Kidney tubule cell (primary cell): Measurements from ENCODE around the gene THADA.

Experiments
- DNase-seq: peaks from one replicate; pipeline ENCODE4 v3.0.0-alpha.2; 2018; ENCODE audit warnings: low spot score

THADA gene

DNA sequence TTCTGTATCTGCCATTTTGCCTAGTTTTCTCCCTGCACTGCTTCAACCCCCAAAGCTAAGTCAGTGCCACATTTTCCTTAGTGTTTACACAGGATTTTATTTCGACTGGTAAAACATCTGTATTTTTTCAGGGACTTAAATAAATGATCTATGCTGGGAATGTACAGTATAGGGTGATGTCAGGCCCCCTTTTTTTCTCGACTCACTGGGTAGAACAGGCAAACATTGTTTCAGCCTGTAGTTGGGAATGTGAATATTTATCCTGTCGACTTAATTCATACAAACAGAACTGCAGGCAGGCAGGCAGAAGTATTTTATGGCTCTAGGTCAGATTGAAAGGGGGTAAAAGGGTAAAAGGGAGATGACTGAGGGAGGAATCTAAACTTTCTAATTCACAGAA lies 245.9 kb downstream of the THADA start:
- DNase-seq: no peak

DNA sequence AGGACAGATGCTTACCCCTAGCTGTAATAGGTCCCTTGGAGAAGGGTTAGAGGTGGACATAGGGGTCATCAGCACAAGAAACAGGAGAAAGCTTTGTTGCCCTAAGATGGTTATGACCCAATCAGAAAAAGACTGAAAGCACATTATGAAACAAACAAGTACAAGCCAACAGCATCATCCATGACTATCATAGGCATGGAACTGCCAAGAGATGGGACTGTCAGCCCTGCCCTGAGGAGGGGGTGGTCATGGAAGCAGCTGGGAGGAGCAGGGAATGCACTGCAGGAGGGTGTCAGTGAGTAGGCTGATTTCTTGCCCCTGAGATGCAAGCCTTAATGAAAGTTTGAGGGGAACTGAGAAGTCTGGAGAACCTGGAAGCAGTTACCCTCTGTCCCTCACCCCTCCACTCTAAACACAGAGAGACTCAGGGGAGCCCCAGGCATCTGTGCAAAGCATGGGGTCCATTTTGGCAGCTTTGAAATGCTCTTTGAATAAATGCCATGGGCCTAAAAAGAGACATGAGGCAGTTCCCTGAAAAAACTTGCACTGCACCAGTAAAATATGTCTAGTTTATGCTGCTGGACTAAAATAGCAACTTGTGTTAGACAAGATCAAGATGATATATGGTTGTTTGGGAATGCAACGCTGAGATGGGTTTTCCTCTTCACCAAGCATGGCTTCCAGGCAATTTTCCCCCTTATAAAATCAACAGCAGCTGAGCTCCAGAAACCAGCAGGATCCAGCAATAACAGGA lies 246.8 kb downstream of the THADA start:
- DNase-seq: no peak

DNA sequence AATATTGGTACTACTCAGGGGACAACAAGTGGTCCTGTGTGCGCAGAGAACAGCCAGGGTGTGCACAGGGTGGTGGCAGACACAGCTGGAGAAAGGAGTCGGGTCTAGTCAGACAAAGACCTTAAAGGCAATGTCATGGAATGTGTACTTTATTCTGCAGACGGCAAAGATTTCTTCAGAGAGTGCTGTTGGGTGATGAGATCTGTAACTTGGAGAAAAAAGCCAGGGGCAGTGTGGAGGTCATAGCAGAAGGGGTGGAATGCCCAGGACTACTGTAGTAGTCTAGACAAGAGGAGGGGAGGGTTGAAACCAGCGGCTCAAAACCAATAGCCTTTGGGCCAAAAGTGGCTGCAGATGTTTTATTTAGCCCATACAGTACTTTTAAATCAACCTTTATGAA lies 248.1 kb downstream of the THADA start:
- no peak for DNase-seq

DNA sequence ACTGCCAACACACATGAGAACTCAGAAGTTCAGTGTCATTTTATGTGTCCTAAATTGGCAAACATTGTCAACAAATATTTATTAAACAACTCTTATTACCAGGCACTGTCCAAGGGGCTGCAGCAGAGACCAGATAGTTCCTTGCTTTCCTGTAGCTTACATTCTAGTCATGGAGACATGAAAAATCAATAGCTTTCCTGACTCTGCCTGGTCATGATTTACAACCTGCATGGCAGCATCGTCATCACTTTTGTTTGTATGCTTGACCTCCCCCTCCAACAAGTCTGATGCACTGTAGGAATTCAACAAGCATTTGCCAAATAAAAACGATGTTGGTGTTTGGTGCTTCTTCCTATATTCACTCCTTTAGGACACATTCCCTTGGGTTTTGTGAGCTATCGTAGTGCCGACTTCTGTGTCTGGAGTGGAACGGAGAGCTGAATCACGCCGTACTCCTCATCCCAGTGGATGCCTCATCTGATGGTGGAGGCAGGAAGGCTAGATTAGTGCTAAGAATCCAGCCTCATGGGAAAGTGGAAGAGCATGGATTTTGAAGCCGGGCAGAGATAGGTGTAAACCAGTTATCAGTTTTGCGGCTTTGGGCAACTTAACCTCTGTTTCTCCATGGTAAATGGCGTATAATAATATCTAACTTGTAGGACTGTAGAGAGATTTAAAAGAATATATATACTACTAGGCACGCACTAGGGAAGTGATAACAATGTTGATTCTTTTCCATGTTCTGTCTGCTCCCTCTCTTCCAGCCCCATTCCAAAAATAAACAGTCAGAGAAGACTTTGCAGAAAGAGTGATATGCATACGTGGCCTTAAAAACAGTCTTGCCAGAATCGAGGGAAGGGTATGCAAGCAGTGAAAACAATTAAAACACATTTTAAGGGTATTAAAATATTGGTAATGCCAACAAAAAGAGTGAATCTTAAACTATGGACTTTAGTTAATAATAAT lies 249.0 kb downstream of the THADA start:
- DNase-seq: peak; percentile 39

DNA sequence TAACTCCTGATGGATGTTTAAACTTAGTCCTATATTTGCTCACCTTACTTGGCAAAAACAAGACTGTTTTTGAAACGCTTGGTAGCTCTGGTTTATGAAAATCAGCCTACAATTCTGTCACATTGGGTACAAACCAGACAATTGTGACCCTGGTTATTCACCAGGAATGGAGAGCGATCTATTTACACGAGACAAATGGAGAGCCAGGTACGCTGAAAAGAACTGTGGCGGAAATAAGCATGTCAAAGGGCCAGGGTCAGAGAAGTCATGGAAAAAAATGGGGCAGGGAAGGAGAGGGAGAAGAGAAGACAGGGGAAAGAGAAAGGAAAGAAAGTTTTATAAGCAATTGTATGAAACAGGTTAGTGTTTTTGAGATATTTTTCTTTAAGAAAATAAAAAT lies 250.0 kb downstream of the THADA start:
- no peak for DNase-seq

DNA sequence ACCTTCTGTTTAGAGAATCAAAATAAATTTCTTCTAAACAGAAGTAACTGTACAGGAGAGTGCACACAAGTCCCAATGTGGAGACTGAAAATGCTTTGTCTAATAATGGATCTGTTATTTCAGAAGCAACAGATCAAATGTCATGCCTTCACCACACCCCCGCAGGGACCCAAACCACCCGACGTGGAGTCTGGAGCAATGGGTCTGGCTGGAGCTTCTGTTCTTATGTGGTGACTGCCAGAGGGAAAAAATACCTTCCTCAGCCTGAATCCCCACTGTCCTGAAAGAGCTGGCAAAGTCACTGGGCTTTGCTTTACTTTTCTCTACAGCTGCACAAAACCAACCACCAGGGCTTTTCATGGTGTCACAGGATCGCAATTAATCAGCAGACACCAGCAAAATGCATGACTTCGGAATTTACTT lies 250.4 kb downstream of the THADA start:
- no peak for DNase-seq

DNA sequence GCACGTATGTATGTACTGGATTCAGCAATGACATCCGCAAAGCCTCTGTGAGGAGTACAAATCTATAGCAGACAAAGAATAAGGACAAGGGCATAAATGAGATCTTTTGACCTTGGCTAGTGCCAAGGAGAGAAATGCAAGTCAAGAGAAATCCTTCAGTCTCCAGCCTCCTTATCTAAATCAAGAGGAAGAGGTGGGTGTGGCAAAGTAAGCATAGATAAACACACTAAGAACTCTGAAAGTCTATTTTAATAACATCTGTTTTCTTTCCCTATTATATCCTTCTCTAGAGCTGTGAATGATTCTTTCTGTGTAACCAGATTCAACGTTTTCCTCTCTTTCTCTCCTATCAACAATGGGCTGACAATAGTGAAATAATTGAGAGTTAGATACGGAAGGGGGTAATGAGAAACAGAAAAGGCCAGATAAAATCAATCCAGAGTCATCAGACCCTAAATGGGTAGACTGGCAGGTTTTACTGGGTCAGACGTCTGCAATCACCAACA lies 250.9 kb downstream of the THADA start:
- DNase-seq: no peak

DNA sequence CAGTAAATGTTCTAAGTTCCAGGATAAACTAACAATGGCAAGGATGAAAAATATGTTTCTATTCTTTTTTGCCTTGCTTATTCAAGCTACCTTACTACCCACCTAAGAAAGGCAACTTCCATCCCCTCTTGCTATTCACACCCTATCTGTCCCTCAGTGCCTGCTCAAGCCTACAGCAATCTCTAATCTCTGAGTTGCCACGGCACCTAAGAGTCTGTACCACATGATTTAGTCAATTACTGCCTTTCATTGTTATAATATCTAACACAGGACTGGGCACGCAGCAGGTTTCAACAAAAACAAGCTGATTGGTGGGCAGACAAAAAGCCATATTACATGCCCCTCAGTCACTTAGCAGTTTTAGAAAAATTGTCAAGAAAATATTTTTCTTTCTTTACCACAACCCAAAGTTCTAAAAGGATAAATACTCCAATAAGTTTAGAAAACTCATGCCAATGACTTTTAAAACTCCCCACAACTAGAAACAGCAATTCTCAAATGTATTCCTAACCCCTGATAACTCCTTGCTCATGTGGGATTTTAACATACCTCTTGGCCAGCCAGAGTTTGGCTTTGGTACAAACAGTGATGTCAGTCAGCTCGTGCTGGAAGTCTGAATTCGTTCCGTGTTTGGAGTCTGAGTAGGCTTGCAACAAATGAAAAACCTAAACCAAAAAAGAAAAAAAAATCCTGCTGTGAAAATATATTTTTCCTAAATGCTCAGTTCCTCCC lies 252.1 kb downstream of the THADA start:
- peak; percentile 69 for DNase-seq

DNA sequence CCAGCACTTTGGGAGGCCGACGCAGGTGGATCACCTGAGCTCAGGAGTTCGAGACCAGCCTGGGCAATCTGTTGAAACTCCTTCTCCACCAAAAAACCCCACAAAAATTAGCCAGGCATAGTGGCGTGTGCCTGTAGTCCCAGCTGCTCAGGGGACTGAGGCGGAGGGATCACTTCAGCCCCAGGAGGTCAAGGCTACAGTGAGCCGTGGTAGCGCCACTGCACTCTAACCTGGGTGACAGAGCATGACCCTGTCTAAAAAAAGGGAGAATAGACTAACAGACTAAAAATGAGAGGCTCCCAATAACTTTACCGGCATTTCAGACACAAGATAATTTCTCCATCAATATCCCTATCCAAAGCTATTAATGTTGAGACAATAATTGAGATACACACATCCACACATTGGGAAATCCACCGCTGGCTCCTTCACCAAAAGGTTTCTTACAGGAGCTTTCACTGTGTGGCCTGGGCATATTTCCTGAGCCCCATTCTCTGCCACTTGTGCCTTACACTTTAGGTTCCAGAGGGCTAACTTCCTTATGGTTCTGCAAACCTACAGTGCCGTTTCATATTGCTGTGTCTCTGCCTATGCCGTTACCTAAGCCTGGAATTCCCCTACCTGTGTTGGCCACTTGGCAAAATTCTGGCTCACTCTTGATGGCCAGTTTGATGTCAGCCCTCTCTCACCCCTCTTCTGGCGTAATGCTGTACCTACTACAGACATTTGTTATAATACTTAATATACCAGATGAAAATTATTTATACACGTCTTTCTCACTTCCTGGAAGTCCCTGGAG lies 253.7 kb downstream of the THADA start:
- peak; percentile 55 for DNase-seq

DNA sequence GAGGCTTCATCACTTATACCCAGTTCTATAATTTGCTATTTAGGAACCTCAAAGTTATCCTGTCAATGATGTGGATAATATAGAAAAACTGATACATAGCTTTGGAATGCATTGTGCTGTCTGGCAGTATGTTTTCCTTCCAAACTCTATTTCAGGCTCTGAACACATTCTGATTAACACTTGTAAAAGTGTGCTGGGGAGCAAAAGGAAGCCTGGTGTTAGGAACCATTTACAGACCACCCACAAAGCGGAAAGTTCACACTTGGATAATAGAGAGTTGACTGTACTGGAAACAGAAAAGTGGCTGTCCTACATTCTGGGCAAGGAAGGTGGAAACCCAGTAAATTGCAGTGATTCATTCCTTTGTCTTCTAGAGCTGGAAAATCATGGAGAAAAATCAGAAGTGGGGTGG lies 254.9 kb downstream of the THADA start:
- DNase-seq: peak; percentile 81

DNA sequence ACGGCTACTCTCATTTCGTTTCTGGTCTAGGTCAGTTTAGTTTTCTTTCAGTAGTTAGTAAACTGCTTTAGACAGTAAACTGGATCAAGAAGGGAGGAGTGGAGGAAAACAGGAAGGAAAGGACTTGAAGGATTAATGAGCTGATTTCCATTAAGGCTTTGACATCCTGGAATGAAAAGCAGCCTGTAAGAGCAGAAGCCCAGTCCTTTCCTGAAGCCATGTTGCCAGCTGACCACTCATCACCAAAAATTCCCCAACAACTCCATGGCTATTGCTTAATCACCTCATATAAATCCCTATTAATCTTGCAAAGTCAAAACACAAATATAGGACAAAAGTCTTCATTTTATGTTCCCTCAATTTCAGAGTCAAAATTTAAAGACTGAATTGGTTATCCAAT lies 255.8 kb downstream of the THADA start:
- DNase-seq: peak; percentile 50

DNA sequence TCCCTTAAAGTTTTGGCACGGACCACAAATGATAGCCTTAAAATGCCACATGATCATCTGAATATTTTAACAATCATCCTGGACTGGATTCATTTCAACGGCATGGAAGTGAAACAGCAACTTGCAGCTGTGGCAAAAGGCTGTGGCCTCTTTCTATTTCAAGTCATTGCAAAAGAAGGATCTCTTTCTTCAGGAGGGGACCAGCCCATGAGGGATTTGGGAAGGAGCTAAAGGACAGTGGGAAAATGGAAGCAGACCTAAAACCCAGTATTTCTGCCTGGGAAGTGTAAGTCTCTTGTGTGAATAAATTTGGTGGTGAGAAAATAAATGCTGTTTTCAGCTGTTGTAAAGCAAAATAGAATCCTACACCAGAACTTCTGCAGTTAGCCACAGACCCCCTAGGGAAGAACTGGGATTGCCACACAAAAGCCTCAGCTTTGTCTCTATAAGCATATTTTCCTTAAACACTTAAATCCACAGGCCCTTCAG lies 262.1 kb downstream of the THADA start:
- DNase-seq: no peak

DNA sequence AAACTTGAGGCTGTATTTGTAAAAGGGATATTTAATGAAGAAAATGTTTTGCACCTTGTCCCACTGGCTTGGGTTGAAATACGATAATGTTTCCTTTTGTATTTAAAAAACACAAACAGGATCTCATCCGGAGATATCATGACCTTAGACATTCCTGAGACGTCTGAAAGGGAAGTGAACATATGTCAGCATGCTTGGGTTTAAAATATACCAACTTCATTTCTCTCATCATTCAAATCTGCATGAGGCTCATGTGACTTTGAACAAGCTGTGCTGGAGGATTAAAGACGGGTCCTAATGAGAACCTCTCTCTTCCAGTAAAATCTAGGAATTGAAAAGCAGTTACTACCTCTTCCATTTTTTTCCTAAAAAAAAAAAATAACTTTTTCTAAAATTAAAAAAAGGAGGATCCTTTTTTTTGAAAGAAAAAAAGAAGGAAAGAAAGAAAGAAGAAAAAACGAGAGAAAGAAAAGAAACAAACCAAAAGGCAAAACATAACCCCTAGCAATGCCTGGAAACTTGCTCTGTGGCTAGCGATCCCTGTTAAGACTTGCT lies 262.7 kb downstream of the THADA start:
- no peak for DNase-seq

DNA sequence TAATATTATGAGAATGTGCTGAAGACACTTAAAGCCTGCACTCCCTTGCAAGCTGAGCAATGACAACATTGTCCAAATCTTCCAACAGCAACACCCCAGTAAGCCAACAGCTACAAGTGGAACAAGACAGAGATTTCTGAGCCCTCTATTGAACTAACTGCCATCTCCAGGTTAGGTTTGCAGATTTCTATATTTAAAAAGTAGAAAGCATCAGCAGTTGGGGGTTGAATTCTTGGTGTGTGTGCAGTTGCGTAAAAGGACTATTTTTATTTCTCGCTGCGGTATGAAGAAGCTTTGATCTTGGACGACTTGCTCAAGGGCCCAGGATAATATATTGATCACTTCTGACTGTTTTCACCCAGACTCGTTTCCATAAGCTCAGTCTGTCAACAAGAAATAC lies 263.2 kb downstream of the THADA start:
- no peak for DNase-seq

DNA sequence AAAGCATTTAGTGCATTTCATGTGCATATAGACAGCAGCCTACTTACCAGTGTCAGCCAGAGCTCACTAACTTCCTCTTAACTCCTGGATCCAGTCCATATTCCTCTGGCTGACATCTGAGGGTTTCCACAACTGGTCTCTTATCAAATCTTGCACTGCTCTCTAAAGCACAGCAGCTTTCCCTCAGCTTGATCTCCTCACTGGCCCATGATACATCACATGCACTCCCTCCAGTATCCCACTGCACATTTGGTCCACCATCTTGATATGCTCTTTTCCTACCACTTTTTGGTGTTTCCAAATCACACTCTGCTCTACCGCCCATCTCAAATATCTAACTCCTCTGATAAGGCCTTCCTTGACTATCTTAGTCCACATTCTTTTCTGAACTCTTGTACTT lies 264.4 kb downstream of the THADA start:
- no peak for DNase-seq

DNA sequence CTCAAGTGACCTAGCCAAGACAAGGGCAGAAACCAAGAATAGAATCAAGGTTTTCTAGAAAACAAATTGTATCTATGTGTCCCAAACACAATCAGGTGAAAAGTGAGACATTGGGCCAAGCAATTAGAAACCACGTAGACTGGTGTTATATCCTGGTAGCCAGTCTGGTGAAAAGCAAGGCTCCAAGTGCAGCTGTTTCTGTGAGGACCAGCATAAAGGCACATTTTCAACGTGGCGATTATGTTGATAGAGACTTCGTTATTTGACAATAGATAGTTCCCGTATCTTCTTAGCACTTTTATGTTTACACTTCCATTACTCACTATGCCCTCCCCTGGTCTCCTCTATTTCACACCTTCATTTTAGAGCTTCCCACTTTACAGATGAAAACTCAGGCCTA lies 266.2 kb downstream of the THADA start:
- no peak for DNase-seq

DNA sequence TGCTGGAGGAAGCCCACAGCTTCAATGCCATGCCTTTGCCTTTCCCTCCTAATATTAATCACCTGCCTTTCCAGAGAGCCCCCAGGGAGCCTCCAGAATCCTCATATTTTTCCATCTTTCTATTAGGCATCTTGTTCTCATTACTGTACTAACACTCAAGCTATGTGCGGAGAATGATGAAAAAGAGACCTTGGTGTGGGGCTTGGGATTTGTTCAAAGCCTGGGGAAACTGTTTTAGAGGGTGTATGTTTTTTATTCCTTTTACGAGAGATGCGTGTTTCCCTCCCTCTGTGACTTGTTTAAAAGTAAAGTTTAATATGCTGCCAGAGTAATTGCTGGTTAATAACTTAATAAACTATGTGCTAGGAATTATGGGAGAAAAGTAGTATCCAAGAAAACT lies 267.0 kb downstream of the THADA start:
- DNase-seq: no peak

DNA sequence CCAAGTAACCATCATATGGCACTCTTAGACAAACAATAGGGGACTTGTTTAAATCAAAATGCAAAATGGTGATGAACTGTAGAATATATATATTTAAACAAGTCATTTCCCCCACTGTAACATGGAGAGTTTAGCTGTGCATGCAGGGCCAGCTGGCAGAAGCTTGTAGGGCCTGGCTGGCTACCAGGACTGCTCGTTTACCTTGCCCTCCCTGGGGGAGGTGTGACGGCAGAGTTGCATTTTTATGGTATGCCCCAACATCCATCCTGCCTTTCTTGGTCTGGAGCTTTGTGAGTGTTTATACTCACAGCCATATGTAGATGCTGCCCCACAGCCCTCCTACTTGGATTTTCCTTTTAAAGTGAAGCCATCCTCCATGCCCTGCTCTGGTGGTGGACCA lies 267.7 kb downstream of the THADA start:
- DNase-seq: no peak

DNA sequence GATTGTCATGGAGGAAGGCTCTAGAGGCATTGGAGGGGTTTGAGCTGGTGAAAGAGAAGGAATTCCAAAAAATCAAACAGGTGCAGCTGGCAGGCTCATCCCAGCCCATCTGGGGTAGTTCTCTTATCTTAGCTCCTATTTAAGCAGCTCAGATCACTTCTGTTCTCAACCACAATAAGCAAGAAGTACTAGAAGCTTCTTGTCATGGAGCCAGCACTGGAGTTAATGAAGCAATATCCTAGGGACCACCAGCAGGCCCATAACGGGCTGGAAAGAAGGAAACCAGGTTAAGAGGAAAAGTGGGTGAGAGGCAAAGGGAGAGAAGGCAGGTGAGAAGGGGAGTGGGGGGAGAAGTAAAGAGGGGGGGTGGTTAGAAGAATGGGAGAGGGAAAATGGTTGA lies 268.7 kb downstream of the THADA start:
- DNase-seq: no peak

DNA sequence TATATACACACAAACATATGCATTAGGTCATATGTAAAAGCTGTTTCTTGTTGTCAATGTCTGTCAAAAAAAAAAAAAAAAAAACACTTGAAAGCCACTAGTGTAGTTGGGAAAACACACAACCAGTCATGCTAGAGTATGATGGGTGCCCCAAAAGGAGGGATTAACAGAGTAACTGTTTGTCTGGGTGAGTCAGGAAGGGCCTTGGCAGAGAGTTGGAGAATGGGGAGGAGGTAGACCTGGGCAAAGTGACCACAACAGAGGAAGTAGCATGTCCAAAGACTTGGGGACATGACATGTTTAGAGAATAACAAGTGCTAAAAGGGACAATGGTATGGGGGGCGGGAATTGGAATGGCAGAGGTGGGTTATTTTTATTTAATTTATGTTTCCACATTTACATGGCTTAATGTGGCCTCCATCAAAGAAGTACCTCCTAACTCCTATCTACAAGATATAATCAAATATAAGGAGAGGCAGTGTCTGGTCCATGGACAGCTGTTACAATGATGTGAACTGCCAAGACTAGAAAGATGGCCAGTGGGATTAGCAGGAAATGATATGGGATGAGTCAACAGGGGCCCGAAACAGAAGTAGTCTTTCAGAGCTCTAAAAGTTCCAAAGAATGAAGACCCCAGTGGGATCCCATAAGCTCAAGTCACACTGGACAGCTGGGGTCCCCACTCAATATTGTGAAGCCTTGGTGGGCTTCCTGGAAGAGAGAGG lies 269.6 kb downstream of the THADA start:
- peak; percentile 25 for DNase-seq
